EH (cell line): ENCODE measurements around the gene USF1.

Experiments used
- DNase-seq: peaks from one replicate; pipeline ENCODE4 v3.0.0-alpha.2; 2015; ENCODE audit warnings: low read depth

The USF1 gene, protein sequence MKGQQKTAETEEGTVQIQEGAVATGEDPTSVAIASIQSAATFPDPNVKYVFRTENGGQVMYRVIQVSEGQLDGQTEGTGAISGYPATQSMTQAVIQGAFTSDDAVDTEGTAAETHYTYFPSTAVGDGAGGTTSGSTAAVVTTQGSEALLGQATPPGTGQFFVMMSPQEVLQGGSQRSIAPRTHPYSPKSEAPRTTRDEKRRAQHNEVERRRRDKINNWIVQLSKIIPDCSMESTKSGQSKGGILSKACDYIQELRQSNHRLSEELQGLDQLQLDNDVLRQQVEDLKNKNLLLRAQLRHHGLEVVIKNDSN

DNA sequence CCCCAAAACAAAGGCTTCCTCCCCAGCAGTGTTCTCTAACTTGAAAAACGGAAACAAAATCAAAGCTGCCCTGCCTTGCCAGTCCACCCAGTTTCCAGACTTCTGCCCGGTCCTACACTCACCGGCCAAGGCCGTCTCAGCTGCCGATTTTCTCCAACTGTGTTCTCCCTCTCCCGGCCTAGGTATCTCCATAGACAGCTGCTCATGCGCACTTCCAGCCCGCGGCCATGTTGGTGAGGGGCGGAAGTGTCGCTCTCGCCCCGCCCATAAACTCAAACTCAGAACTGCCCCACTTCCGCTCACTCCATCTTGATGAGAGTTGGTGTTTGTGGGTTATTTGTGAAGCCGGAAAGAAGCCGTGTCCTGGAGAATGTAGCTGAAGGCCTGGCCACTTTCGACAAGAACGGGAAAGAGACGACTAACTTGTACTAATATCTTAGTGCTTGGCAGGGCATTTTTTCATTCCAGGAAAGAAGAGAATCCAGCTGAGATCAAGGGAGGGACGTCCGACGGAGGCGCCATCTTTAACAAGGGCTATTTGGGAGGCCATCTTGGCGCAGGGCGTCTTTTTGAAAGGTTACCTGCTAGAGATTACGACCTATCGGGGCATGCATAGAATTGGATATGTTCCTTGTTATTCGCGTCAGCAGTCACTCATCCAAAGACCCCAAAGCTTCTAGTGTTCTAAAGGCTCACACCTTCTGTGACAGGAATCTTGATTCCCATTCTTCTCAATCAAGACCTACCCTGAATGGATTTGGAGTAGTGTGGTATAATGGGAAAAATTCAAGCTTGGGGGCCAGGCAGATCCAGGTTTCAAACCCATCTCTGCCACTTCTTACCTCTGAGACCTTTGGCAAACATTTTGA, at the start of gene USF1:
Gene USF1 (minus strand): TSS at position 242 of the 869 bp plus-strand sequence. CDS start 2,702 bp downstream, outside the sequence.
- DNase-seq = peak; percentile 95

DNA sequence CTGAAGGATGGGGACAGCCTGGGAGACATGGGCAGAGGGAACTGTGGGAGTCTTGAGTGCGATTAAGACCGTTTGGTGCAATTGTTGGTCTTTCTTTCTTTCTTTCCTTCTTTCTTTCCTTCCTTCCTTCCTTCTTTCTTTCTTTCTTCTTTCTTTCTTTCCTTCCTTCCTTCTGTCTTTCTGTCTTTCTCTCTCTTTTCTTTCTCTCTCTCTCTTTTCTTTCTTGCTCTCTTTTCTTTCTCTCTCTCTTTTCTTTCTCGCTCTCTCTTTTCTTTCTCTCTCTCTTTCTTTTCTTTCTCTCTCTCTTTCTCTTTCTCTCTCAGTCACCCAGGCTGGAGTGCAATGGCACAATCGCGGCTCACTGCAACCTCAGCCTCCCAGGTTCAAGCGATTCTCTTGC, 49.5 kb upstream of the USF1 start:
- DNase-seq = no peak

DNA sequence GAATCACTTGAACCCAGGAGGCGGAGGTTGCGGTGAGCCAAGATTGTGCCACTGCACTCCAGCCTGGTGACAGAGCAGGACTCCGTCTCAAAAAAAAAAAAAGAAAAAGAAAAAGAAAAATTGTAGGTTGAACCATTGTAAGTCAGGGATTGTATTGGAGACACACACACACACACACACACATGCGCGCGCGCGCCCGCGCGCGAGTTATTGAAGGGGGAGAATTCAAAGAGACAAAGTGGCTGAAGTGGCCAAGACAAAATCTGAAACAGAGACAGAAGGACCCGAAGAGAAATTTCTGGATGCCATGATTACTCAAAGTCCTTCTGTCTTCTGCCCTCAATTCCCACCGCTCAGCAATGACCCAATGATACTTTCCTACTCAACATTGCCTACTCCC, 48.7 kb upstream of the USF1 start:
- DNase-seq = no peak

DNA sequence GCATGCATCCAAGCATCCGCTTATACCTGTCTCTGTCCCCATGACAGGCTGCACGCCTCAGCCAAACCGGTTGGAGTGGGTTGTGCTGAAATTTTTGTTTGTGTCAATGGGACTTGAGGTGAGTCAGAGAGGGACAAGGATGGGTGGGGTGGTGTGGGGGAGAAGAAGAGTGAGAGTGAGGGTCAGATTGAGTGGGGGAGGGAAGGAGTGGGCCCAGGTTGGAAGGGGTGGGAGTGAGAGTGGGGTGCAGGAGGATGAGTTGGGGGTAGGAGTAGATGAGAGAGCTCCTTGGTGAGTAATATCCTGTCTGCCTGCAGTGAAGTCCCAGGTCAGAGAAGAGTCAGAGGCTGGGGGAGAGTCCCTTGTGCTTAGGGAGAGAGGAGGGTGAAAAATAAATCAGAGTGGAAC, 46.8 kb upstream of the USF1 start:
- DNase-seq = peak; percentile 52

DNA sequence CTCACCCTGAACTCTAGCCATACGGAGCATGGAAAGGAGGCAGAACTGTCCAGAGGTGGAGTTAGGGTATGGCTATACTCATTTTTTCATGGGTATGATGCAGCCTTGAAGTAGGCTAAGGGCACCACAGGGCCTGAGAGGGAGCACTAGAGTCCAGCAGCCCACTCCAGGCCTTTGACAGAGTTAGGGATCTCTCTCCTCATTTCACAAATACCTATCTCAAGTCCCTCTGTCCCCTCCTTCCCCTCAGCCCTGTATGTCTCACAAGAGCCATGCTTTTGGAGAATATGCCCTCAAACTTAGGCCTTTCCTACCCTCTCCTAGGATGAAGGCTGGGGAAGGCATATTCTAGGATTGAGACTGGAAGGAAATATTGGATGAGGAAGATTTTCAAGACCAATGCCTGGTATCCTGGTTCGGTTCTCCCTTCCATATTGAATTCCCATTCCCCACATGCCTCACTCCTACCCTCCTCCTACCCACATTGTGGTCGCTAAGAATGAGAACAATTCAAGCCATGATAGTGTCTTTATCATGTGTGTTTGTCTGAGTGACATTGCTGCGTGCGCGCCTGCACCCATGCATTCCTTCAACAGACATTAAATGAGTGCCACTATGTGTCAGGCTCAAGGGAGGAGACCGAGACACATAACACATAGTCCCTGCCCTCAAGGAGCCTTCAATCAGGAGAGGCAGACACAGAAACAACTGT, 46.2 kb upstream of the USF1 start:
- DNase-seq = peak; percentile 32

DNA sequence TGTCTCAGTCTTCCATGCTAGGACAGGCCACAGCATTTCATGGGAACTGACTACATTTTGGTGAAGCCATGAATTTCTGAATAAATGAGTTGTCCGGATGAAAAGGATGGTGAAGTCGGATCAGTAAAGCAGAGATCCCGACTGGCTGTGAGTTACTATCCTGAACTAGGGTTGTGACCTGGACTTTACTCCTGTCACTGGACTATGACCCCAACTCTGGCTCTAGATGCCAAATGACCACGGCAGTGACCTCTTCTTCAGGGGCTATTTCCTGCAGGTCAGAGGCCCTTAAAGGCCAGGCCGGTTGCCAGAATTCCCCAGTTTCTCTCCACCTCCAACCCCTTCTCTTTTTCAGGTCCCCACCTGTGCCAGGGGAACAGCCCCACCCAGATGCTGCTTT, 45.3 kb upstream of the USF1 start:
- DNase-seq = no peak

DNA sequence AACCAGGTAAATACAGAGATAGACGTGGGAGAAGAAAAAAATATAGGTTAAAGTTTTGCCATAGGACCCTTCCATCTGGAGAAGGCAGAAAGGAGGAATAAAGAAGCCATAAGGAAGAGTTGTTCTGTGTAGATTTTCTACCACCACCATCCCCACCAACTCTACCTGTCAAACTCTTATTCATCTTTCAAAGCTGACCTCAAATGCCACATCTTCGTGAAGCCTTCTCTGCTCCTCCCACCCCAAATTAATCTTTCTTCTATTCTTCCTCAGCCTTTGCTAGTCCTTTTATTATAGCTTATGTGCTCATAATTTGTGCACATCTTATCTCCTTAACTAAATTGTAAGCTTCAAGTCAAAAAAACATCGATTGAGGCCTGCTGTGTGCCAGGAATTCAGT, 44.8 kb upstream of the USF1 start:
- no peak for DNase-seq

DNA sequence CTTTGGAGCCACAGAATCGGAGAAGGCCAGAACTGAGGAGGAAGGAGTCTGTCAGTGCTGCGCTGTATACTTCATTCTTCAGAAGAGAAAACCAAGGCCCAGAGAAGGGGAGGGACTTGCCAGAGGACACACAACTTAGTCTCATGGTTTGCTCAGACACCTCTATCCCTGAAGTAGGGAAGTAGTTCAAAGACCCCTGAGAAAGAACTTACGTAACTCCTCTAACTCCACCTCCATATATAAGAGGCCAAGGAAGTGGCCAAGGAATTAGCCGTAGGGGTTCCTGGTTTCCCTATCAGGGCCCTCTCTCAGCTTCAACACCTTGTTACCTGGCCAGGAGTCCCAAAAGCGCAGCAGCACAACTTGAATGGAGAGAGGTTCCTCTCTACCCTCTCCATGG, 44.2 kb upstream of the USF1 start:
- no peak for DNase-seq

DNA sequence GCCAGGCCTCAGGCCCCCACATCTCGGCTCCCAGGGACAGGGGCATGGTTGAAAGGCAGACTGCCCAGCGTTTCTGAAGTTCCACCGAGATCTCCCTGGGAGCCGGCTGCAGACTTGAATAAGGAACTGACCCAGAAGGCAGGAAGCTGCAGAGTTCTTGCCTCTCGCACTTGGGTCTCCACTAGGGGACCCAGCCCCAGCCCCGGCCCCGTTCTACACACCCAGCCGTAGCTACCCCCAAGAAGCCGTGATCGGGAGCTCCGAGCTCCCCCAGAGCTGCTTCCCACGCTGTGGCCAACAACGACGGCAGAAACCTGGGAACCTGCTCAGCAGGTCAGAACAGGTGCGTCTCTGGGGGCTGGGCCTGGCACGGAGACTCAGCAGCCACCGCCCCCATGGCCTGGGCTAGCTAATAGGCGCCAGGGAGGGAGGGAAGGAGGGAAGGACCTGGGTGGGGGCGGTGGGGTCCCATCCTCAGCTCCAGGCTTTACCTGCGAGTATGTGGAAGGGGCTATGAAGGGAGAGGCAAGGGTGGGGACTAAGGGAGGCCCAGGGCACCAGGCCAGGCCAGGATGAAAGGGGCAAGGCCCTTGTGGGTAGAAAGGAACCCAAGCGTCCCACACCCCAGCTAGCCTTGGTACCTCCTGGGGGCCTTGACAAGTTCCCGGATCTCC, 43.6 kb upstream of the USF1 start, which contains the start of gene NECTIN4:
Gene NECTIN4 (minus strand): TSS at position 308 of the 674 bp plus-strand sequence. CDS start 262 bp downstream, at position 46.
- DNase-seq = no peak

DNA sequence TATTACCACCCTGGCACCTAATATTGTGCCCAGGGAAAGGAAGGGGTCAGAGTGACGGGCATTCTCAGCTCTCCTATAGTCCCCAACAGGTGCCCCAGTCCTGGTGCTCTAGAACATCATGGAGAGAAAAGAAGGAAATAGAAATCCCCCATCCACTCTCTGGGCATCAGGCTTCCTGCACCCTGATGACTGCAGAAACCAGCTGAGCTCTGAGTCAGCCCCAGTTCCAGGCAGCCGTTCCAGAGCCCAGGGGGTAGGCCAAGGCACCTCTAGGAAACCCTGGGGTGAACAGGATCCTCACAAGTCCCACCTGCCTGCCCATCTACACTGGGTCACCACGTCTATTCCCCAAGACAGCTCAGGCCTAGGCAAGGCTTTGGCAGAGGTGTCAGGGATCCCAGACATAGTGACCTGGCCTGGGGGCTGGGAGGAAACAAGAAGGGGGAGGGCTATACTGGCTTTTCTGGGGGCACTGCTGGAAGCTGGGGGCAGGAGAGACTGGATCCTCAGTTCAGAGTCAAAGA, 42.9 kb upstream of the USF1 start:
- DNase-seq = peak; percentile 47

DNA sequence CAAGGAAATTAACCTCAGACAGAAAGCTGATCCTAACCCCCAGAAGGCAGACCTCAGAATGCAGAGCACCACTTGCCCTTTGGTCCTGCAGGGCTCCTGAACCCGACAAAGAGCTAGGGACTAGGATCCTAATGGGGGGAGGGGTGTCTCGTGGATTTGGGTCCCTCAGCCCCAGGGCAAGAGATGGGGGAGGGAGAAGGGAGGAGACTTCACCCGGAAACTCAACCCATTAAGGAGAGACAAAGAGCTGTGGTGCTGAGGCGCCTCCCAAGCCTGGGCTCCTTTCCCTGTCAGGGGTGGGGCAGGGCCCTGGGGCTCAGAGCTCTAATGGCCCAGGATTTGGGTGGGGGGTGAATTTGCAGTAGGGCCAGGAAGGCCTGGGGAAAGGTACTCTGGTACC, 40.7 kb upstream of the USF1 start:
- DNase-seq = no peak

DNA sequence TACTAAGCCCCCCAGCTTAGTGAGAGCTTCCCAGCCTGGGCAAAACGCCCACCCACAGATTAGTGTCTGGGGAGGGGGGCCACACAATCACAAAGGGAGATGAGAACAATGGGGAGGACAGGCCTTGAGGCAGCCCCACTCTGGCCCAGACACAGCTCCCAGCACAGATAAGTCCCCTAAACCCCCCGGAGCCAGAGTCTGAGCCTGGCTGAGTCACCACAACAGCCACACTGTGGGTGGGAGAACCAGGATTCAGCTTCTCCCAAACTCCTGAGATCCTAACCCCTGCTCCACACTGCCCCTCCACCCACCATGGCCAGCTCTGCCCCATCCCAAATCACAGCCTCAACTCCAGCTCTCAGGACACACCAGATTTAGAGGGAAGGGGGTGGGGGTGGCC, 39.4 kb upstream of the USF1 start:
- peak; percentile 37 for DNase-seq

DNA sequence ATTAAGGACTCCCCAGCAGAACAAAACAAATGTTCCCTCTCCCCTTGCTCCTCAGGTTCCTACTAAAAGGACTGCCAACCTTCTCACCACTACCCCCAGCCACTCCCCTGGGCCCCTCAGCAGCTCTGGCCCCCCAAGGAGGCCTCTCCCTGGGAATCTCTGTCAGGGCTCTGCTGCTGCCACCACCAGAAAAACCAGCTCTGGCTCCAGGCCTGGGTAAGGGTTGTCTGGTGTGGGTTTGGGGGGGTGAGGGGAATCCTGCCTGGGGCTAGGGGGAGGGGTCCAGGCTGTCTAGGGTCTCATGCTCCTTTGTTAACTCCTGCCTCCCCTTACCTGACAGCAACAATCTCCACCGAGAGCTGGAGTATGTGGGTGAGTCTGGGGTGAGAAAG, 38.8 kb upstream of the USF1 start:
- DNase-seq = no peak

DNA sequence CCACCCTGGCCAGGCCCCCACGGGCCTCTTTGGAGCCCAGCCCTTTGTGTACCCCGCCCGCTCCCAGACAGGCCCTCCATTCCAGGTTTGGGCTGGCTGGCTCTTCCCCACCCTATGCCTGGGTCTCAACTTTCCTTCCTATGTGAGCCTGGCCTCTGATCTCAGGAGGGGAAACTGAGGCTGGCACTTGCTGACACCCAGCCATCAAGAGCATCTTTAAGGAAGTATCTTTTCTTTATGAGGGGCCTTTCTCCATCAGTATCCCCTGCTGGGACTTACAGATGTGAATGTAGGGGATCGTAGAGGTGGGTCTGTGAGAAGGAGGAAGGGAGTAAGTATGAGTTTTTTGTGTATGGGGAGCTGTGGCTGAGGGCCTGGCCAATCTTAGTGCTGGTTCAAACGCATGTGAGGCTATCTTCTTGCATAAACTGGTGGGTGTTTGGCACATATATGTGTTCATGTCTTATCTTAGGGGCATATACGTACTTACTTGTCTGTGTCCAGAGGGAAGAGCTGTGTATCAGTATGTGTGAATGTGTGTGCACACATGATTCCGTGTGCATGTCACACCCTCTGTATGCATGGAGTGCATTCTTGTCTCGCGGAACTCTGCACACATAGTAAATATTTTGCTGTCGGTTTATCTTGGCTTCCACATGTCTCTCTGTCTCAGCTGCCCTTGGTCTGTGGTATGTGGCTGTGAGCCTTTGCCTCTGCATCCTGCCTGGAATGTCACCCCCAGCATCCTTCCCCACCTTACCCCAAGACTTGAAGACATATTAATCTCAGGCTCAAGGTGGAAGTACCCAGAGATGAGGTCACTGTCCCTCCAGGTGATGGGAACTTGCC, 38.2 kb upstream of the USF1 start:
- DNase-seq = peak; percentile 40

DNA sequence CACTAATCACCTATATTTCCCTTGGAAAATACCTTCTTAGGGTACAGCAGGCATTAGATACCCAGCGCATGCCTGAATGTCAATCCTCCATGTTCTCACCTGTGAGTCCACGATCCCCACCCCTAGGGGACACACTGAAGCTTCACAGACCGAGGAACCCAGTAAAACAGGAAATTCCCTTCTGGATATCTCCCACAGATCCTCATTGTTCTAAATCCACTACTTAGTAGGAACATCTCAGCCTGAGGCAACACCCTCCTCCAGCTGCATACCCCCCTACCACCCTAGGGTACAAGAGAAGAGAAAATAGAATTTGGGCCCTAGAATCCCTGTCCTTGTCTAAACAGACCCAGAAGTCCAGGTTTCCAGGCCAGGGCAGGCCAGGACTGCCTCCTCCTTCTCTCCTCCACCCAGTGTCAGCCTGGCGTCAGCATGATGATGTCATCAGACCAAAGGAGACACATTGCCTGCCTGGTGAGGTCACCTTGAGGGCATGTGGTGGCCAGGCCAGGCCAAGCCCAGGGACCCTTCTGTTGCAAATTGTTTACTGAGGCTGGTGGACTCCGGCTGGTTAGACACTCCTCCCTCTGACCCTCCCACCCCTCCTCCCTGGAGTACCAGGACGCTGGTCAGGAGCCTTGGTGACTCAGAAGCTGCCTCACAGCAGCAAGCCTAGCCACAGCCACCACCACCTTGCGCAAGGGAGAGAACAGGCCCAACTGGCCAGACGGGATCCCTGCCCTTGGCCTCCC, 37.4 kb upstream of the USF1 start:
- DNase-seq = peak; percentile 91

DNA sequence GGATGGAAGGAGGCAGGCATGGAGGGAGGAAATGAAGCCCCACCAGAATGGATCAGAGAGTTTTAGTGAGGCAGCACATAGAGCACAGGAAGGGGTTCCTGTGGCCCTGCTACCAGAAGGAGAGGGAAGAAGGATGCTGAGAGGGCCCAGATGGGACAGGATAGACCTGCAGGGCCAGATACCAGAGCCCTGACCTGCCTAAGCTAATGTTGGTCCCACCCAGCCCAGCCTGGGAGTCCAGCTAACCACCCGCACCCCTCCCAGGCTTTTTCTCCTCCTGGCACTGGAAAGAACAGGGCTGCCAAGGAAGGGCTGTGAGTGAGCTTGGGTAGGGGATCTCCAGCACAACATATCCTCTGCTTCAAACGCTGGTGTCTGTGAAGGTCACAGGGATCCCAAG, 36.7 kb upstream of the USF1 start:
- no peak for DNase-seq

DNA sequence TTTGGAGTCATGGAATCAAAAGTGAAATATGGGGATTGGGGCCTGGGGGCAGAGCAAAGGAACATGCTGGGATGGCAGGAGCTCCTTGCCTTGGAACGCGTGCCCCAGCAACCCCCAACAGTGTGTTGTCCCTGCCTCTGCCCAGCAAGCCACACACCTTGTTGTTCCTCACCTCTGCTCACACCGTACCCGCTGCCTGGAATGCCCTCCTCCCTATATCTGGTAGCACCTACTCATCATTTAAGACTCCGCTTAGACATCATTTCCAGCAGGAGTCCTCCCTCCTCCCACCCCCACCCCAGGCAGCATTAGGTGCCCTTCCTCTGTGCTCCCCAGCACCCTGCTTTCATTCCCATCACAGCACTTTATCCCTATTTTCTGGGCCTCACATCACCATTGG, 35.7 kb upstream of the USF1 start:
- DNase-seq = no peak

DNA sequence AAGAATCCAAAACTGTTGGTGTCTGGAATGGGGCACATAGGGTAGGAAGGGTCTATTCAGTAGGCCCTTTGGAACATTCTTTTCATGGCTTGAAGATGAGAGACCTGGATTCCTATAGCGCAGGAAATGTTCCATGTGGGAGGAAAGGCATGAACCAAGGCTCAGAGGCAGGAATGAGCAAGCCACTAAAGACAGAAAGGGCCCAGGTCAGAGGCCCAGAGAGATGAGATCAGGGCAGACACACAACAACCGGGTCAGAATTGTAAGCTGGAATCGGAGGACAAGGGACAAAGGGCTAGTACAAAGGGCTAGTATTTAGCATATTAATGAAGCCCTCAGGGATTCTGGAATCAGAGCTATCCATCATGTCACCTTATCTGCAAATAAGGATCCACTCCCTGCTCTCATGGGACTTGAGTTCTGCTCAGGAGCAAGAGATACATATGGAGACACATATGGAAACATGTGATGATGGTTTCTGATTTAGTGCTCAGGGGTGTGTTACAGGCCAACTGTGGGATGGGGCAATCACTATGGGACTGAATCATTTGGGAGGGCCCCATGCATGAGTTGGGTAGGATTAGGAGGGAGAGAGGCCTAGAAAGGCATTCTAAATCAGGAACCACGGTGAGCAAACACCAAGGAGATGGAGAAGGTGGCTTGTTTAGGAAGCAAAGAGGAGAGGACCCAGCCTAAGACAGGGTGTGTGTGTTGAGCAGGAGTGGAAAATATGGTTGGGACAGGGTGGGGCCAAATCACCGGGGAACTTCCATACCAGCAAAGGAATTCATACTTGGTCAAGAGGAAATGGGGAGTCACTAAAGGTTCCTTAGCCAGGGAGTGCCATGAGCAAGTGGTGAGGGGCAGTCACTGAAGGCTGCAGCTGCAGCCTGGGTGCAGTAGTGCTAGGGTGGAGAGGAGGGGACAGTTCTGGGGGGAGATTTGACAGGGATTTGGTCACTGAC, 34.9 kb upstream of the USF1 start:
- peak; percentile 58 for DNase-seq
